ENCODE results near the gene RALB.

- TF ChIP-seq, protein P1, sequence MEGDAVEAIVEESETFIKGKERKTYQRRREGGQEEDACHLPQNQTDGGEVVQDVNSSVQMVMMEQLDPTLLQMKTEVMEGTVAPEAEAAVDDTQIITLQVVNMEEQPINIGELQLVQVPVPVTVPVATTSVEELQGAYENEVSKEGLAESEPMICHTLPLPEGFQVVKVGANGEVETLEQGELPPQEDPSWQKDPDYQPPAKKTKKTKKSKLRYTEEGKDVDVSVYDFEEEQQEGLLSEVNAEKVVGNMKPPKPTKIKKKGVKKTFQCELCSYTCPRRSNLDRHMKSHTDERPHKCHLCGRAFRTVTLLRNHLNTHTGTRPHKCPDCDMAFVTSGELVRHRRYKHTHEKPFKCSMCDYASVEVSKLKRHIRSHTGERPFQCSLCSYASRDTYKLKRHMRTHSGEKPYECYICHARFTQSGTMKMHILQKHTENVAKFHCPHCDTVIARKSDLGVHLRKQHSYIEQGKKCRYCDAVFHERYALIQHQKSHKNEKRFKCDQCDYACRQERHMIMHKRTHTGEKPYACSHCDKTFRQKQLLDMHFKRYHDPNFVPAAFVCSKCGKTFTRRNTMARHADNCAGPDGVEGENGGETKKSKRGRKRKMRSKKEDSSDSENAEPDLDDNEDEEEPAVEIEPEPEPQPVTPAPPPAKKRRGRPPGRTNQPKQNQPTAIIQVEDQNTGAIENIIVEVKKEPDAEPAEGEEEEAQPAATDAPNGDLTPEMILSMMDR (IDR thresholded peaks at IDR 0.05; ENCODE audit: control extremely low read depth in 1 of 3, insufficient read depth in 1 of 3, low read depth in 1 of 3, low read length in 3 of 3), result peak in 1 of 3 experiments; percentile 14; a peak in 1 of 4 replicates
- TF ChIP-seq SP1 (IDR thresholded peaks at IDR 0.05; ENCODE audit: low read depth, low read length), result no peak
- TF ChIP-seq POLR2A (IDR thresholded peaks at IDR 0.05; ENCODE audit: control extremely low read depth in 1 of 2, low read depth in 2 of 2, low read length in 2 of 2), result no peak
- no peak for TF ChIP-seq EP300 (IDR thresholded peaks at IDR 0.05; ENCODE audit: borderline replicate concordance in 1 of 2, low read depth in 2 of 2, low read length in 2 of 2)
Measured at GRCh38 chr2:120342446-120342845, 89.8 kb downstream of the RALB start.
